GM18951 (cell line): ENCODE data around the gene NATD1.

Experiments
- POLR2A ChIP-seq: IDR thresholded peaks from 4 replicates; pipeline ENCODE4 v1.6.1; 2011; ENCODE audit warnings: mild to moderate bottlenecking; ENCODE audit not compliant: insufficient read length, insufficient read depth; ENCODE audit errors: extremely low read depth
- in situ Hi-C: fragments of 300-500 bp; cut with MboI; formaldehyde crosslinking; loops from one replicate; pipeline ENCODE4 v1.12.0; 2022; ENCODE audit warnings: low sequenced_read_pairs, mixed read lengths, inconsistent platforms; ENCODE audit not compliant: unreplicated experiment

NATD1 gene

GRCh38 chr17:21252289-21252795 is 868 bp downstream of the NATD1 start:
- no peak for TF ChIP-seq POLR2A
- in situ Hi-C loops = no loop called here

- no peak for TF ChIP-seq POLR2A
- in situ Hi-C loops = no loop called here
These were observed 1.7 kb downstream of the NATD1 start for GRCh38 chr17:21251337-21252010.

- in situ Hi-C loops = no loop called here
- TF ChIP-seq POLR2A = no peak
These were observed 2.4 kb downstream of the NATD1 start for GRCh38 chr17:21250854-21251253.

GRCh38 chr17:21249920-21250703 is 3.1 kb downstream of the NATD1 start:
- in situ Hi-C loops = no loop called here

GRCh38 chr17:21249086-21249795 is 4.0 kb downstream of the NATD1 start:
- in situ Hi-C loops = no loop called here
- TF ChIP-seq POLR2A = no peak

More at GRCh38 chr17:21249920-21250703, 3.1 kb downstream of the NATD1 start:
- TF ChIP-seq POLR2A = no peak

GRCh38 chr17:21248500-21248899 is 4.7 kb downstream of the NATD1 start:
- in situ Hi-C loops = no loop called here
- no peak for TF ChIP-seq POLR2A

- in situ Hi-C loops = no loop called here
- TF ChIP-seq POLR2A = no peak
These were observed 5.5 kb downstream of the NATD1 start for GRCh38 chr17:21247552-21248258.

GRCh38 chr17:21246698-21247097 is 6.5 kb downstream of the NATD1 start:
- TF ChIP-seq POLR2A = no peak
- in situ Hi-C loops = no loop called here

GRCh38 chr17:21245639-21246084 is 7.5 kb downstream of the NATD1 start:
- no peak for TF ChIP-seq POLR2A
- in situ Hi-C loops = no loop called here

- no peak for TF ChIP-seq POLR2A
- in situ Hi-C loops = no loop called here
These were observed 9.5 kb downstream of the NATD1 start for GRCh38 chr17:21243516-21244303.

- in situ Hi-C loops = no loop called here
- TF ChIP-seq POLR2A = no peak
These were observed 10.3 kb downstream of the NATD1 start for GRCh38 chr17:21242780-21243515.

GRCh38 chr17:21242026-21242697 is 11.0 kb downstream of the NATD1 start:
- no peak for TF ChIP-seq POLR2A
- in situ Hi-C loops = no loop called here
